Measurements from ENCODE around the gene ANKRD34A.

GRCh38 chr1:145927916-145928643 is 36.3 kb downstream of the ANKRD34A start:
- no peak for TF ChIP-seq POLR2A (IDR thresholded peaks at IDR 0.05)
- TF ChIP-seq, protein P1, sequence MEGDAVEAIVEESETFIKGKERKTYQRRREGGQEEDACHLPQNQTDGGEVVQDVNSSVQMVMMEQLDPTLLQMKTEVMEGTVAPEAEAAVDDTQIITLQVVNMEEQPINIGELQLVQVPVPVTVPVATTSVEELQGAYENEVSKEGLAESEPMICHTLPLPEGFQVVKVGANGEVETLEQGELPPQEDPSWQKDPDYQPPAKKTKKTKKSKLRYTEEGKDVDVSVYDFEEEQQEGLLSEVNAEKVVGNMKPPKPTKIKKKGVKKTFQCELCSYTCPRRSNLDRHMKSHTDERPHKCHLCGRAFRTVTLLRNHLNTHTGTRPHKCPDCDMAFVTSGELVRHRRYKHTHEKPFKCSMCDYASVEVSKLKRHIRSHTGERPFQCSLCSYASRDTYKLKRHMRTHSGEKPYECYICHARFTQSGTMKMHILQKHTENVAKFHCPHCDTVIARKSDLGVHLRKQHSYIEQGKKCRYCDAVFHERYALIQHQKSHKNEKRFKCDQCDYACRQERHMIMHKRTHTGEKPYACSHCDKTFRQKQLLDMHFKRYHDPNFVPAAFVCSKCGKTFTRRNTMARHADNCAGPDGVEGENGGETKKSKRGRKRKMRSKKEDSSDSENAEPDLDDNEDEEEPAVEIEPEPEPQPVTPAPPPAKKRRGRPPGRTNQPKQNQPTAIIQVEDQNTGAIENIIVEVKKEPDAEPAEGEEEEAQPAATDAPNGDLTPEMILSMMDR (IDR thresholded peaks at IDR 0.05), result no peak
- TF ChIP-seq POLR2AphosphoS5 (IDR thresholded peaks at IDR 0.05), result no peak
